Stimulated activated CD8-positive, alpha-beta memory T cell treated with anti-CD3 and anti-CD28 coated beads, Interleukin-7, amount 100 ng/mL, for 1 hour (primary cell): ENCODE data around the gene JPT1.

Experiments
- DNase-seq, 2 donors: peaks; one replicate each; pipeline ENCODE4 v3.0.0-alpha.2; 2020; ENCODE audit warnings: low read depth in 2 of 2

The JPT1 gene

DNA sequence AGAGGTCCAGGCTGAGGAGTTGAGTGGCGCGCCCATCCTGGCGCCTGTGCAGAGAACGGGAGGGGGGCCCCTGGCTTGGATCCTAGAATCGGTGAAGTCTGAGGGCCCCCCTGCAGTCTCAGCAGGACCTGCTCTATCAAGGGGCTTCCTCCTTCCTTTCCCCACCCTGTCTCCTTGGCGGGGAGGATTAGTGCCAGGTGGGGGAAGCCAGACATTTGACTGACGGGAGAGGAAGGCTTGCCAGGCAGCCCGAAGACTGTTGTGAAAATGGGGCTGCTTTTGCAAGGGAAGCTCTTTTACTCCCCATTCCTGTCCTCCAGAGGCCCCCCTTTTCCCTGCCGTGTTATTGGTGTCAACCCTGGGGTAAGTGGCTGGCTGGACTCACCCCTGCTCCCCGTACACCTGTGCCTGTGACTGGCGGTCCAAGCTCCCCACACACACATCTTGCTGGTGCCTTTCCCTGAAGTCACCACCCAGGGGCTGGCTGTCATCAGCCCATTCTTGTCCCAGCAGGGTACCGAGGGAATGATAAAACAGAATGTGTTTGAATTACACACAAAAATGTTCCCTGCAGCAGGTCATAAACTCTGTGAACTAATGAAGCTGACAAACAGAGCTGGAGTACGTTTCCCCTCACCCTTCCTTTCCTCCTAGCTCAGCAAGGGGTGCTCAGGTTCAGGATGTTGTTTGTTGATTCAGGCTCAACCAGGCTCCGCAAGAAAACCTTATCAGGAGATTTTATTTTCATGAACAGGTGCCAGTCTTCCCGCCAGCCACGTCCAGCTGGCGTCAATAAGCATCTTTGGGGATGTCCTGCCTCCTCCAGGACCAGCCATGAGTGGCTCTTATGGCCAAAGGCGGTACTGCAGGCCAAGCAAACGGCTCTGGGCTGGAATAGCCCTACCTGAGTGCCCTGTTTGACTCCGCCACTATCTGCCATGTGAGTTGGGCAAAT is 48.9 kb downstream of the JPT1 start:
- DNase-seq: no peak

DNA sequence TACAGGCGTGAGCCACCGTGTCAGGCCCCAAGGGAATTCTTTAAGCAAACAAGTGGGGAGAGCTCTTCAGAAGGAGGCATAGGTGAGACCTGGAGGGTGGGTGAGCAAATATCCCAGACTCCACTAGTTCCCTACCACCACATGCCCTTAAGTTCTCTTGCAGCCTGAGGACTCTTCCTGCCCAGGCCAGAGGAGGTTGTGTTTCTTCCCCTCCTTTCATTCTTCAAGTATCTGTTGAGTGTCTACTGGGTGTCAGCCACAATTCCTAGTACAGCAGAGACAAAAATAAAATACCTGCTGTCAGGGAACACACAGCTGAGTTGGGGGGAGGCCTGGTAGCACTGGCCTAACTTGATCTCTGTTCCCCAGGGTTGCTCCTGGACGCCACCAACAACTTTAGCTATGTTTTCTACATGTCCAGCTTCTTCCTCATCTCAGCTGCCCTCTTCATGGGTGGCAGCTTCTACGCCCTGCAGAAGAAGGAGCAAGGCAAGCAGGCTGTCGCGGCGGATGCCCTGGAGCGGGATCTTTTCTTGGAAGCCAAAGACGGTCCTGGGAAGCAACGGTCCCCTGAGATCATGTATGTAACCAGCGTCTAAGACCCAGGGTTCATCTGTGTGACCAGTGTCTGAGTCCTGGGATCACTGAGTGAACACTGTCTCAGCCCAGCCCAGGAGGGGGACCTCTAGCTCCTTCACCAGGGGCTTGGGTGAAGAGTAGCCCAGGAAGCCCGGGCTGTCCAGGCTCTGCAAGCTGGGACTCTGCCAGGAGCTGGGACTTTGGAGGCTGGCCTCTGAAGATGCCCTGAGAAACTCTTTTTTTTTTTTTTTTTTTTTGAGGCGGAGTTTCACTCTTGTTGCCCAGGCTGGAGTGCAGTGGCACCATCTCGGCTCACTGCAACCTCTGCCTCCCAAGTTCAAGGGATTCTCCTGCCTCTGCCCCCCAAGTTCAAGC is 50.4 kb downstream of the JPT1 start:
- DNase-seq: no peak

DNA sequence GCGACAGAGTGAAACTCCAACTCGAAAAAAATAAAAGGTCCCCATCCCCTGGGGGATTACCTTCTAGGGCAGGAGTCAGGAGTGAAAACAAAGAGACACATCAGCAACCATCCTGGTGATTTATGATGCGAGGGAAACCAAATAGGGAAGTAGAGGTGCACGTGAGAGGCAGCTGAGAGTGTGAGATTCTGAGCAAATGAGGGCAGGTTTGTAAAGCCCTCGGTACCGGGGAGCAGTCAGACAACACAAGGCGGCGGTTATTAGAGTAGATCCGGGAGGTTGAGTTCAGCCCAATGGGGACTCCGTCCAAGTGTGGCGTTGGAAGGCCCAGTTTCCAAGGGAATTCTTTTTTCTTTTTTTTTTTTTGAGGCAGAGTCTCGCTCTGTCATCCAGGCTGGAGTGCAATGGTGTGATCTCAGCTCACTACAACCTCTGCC is 51.9 kb downstream of the JPT1 start:
- DNase-seq: no peak

GRCh38 chr17:75099881-75100595 is 54.3 kb downstream of the JPT1 start:
- DNase-seq: no peak

- no peak for DNase-seq
These were observed 55.5 kb downstream of the JPT1 start for GRCh38 chr17:75098861-75099260.

DNA sequence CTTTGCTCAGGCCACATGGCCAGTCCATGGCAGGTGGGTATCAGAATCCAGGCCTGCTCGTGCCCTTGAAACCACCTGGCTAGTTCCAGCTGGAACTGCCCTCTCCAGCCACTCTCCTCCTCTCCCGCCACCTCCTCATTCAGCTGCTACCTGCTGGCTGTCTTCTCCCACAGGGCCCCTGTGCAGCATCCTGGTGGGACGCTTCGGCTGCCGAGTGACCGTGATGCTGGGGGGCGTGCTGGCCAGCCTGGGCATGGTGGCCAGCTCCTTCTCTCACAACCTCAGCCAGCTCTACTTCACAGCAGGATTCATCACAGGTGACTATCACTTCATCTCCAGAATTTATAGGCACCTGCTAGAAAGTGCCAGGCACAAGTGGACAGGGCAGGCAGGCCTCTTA is 56.4 kb downstream of the JPT1 start:
- no peak for DNase-seq

- DNase-seq: no peak
These were observed 58.2 kb downstream of the JPT1 start for GRCh38 chr17:75096082-75096625.

DNA sequence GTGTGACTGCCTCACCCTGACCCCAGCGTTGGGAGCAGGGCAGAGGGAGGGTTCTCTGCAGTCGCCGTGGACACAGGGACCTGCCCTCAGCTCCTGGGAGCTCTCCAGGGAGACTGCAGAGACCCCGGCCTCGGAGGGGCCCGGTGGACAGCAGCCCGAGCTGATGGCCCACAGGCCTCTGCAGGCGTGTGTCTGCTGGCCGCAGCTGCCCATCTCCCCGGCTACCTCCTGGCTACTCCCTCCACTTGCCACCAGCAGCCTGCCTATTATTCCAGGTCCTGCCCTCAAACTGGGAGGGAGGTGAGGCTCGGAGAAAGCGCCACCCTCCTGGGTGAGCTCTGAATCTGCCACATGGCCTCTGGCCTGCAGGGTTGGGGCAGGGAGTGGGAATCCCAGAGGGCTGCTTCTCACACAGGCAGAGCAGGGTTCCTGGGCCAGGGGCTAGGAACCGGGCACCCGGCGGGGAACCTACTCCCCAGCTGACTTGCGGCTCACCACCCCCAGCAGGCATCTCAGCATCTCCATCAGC is 59.4 kb downstream of the JPT1 start:
- DNase-seq: no peak

DNA sequence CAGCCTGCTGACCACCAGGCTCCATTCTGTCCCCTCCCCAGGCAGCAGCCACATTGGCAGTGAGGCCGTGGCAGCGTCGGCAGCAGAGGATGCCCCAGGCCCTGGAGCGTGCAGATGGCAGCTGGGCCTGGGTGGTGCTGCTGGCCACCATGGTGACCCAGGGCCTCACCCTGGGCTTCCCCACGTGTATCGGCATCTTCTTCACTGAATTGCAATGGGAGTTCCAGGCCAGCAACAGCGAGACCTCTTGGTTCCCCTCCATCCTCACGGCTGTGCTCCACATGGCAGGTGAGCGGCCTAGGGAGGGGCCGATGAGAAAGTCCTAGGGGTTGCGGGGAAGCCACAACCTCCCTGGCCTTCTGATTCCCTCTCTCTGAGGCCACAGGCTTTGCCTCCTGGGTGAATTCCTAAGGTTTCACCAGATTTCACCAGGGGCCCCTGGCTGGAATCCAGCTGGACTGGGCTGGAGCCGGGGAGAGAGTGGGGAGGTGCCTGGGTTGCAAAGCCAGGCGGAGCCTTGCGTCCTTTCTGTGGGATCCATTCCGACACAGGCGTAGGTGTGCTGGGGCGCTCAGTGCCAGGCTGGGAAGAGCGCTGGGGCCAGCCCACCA is 60.7 kb downstream of the JPT1 start:
- DNase-seq: no peak

DNA sequence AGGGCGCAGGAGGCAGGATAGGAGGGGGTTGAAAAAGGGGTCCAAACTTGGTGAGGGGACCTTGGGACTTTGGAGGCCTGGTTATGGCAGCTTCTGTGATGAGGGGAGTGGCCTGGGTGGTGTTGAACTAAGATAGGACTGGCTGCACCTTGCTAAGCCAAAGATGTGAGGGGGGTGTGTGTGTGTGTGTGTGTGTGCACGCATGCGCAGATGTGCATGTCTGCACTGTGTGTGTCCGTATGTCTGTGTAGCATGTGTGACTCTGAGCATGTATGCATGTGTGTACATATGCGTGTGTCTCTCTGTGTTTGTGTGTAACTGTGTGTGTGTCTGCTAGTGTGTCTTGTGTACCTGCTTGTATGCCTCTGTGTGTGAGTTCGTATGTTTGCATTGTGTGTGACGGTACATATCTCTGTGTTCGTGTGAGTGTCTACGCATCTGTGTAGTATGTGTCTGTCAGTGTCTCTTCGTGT is 62.4 kb downstream of the JPT1 start:
- DNase-seq: no peak

DNA sequence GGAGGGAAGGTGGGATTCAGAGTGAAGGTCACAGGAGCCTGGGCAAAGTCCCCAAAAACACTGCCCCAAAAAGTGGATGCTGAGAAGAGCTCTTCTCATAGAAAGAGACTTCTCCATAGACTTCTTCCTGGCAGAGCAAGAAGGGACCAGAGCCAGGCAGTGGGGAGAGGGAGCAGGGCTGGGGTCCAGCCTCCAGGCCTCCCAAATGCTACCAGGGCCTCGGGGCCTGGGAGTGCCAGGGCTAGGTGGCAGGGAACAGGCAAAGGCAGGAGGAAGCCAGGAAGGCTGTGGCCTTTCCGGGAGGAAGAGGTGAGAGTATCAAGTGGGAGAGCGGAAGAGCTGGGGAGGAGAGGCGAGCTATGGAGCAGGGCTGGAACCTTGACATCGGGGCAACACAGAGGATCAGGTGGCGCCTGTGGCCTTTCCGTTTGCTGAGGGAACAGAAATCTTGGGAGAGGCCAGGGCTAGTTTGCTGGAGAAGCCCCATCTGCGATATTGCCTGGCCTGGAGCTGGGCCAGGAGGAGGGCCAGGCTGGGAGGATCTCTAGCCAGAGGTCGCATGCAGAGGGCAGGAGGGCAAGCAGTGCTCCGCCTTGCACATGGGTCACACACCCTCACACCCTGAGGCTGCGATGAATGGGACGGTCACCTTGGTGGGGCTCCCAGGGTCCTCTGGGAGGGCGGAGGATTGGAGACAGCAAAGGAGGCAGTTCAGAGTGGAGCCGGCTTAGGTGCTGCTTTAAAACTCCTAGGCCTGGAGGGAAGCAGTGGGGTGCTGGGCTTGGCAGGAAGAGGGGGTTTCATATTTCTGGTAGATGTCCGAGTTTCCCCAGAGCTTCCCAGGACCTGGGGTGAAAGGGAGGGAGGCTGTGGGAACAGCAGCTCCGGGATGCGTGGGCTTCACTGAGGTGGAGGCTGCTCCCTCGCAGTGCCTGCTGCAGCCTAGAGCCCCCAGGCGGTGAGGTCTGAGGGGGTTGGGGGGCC is 63.1 kb downstream of the JPT1 start:
- DNase-seq: no peak

GRCh38 chr17:75088465-75089417 is 65.6 kb downstream of the JPT1 start:
- no peak for DNase-seq

DNA sequence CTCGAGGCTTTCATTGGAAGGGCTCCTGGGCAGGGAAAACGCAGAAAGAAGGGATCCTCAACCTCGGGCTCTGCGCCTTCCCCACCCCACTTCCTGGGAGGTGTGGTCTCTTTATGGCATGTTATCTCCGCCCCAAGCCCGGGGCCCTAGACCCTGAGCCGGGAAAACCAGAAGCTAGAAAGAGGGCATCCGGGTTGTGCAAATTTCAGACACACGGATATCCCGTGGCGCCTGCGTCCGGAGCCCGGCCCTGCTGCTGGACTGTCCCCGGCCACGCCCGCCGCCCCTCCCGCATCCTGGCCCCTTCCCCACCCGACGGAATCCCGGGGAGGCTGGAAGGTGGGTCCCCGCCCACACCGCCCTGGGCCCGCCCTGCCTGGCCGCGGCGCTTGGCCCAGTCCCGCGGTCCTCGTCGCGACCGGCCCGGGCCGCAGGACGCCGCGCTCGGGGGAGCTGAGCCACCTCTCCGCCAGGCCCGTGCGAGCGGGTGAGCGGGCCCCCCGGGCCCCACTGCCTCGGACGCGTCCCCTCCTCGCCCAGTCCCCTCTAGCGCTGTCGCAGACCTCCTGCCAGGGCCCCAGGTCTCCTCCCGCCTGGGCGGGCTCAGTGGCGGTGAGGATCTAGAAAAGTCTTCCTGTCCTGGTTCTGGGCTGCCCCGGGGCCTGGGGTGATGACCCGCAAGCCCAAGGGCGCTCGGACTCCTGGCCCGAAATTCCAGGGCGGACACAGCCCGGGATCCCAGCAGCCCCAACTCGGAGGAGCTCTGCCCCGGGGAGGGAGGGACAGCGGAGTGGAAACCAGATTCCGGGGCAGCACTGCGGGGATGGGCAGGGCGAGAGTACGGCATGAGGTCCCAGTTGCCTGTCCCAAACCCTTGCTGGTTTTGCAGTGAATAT is 66.5 kb downstream of the JPT1 start, which contains the start of gene SLC16A5:
Gene SLC16A5 (plus strand): TSS at position 397 of the 896 bp plus-strand sequence. CDS start 5,683 bp downstream, outside the sequence.
- DNase-seq: no peak

DNA sequence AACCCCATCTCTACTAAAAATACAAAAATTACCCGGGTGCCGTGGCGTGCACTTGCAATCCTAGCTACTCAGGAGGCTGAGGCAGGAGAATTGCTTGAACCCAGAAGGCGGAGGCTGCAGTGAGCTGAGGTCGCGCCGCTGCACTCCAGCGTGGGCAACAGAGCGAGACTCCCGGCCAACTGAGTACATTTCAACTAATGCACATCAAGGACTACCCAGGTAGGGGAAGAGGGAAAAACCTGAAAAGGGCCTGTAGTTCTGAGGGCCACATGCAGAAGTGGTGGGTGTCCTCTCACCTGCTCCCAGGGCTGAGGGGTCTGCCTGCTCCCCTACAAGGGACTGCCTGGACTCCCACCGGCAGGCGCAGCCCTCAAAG is 67.1 kb downstream of the JPT1 start:
- no peak for DNase-seq

DNA sequence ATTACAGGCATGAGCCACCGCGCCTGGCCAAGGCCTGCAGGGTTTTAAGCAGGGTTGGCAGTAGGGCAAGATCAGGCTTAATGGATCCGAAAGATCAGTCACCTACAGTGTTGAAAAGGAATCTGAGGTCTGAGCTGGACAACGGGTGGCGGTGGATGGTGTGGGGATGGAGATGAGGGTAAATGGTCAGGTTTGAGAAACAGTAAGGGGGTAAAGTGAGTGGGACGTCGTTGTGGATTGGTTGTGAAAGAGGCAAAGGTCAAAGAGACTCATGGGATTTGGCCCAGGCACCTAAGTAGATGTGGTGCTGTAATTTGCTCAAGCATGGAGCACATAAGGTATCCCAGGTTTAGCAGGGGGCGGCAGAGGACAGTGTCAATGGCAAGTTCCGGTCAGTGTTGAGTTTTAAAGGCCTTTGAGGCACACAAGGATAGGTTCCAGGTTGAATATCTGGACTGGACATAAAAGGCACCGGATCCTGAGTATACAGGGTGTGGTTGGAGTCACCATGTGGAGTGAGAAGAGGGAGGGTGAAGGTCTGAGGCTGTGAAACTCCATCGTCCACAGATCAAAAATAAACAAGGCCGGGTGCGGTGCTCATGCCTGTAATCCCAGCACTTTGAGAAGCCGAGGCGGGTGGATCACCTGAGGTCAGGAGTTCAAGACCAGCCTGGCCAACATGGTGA is 67.7 kb downstream of the JPT1 start:
- DNase-seq: no peak
